GM18861 (cell line): ENCODE results near the gene ADA.

Experiments used
- ATAC-seq: cut with Tn5 transposase; IDR thresholded peaks from one replicate; pipeline ENCODE4 v1.9.1; 2021; ENCODE audit not compliant: unreplicated experiment

ADA gene

GRCh38 chr20:44583157-44583556 lies 68.3 kb downstream of the ADA start:
- ATAC-seq, result no peak

- no peak for ATAC-seq
These were observed 69.0 kb downstream of the ADA start, which contains the start of gene PKIG for GRCh38 chr20:44582311-44583025. PKIG (plus strand) TSS chr20:44582579; CDS start chr20:44614557, 31,978 bp downstream.

- ATAC-seq, result no peak
These were observed 70.0 kb downstream of the ADA start for GRCh38 chr20:44581515-44581914.

- ATAC-seq, result no peak
These were observed 70.8 kb downstream of the ADA start for GRCh38 chr20:44580581-44581268.

GRCh38 chr20:44579313-44580081 lies 72.0 kb downstream of the ADA start:
- ATAC-seq, result no peak

- ATAC-seq, result no peak
These were observed 75.2 kb downstream of the ADA start for GRCh38 chr20:44576297-44576696.

GRCh38 chr20:44574372-44574771 lies 77.1 kb downstream of the ADA start:
- no peak for ATAC-seq

GRCh38 chr20:44573501-44573869 lies 78.0 kb downstream of the ADA start:
- ATAC-seq, result no peak

GRCh38 chr20:44572551-44573500 lies 78.7 kb downstream of the ADA start:
- no peak for ATAC-seq

- ATAC-seq, result no peak
These were observed 80.0 kb downstream of the ADA start for GRCh38 chr20:44571362-44571988.

- ATAC-seq, result no peak
These were observed 81.1 kb downstream of the ADA start for GRCh38 chr20:44570367-44570766.
